ENCODE results near the gene TBX20.
"Not testable (repeated sequence)": the region's sequence is repeated elsewhere in the genome, so short reads cannot be mapped to it uniquely, and the experiment has no call there.

The TBX20 gene

GRCh38 chr7:35220176-35220575 is 33.7 kb downstream of the TBX20 start:
- DNase-seq (ENCODE audit: low read depth), result not testable (repeated sequence)

- DNase-seq (ENCODE audit: low read depth), result not testable (repeated sequence)
Measured at GRCh38 chr7:35216033-35216432, 37.9 kb downstream of the TBX20 start.

- DNase-seq (ENCODE audit: low read depth), result not testable (repeated sequence)
Measured at GRCh38 chr7:35215063-35215462, 38.8 kb downstream of the TBX20 start.

GRCh38 chr7:35206924-35207323 is 47.0 kb downstream of the TBX20 start:
- DNase-seq (ENCODE audit: low read depth), result not testable (repeated sequence)

GRCh38 chr7:35204850-35205249 is 49.0 kb downstream of the TBX20 start:
- not testable (repeated sequence) for DNase-seq (ENCODE audit: low read depth)

- DNase-seq (ENCODE audit: low read depth), result not testable (repeated sequence)
Measured at GRCh38 chr7:35204031-35204430, 49.9 kb downstream of the TBX20 start.

- not testable (repeated sequence) for DNase-seq (ENCODE audit: low read depth)
Measured at GRCh38 chr7:35202353-35202752, 51.5 kb downstream of the TBX20 start.

GRCh38 chr7:35200170-35200569 is 53.7 kb downstream of the TBX20 start:
- DNase-seq (ENCODE audit: low read depth), result not testable (repeated sequence)

- not testable (repeated sequence) for DNase-seq (ENCODE audit: low read depth)
Measured at GRCh38 chr7:35198370-35199140, 55.3 kb downstream of the TBX20 start.

- DNase-seq (ENCODE audit: low read depth), result not testable (repeated sequence)
Measured at GRCh38 chr7:35191571-35191970, 62.3 kb downstream of the TBX20 start.

- DNase-seq (ENCODE audit: low read depth), result not testable (repeated sequence)
Measured at GRCh38 chr7:35190146-35190773, 63.6 kb downstream of the TBX20 start.

GRCh38 chr7:35186751-35187150 is 67.1 kb downstream of the TBX20 start:
- DNase-seq (ENCODE audit: low read depth), result not testable (repeated sequence)

GRCh38 chr7:35185908-35186731 is 67.8 kb downstream of the TBX20 start:
- no peak for DNase-seq (ENCODE audit: low read depth)

GRCh38 chr7:35185578-35185907 is 68.4 kb downstream of the TBX20 start:
- DNase-seq (ENCODE audit: low read depth), result not testable (repeated sequence)

- DNase-seq (ENCODE audit: low read depth), result not testable (repeated sequence)
Measured at GRCh38 chr7:35184961-35185360, 68.9 kb downstream of the TBX20 start.

GRCh38 chr7:35183873-35184503 is 69.9 kb downstream of the TBX20 start:
- DNase-seq (ENCODE audit: low read depth), result not testable (repeated sequence)

- DNase-seq (ENCODE audit: low read depth), result not testable (repeated sequence)
Measured at GRCh38 chr7:35180665-35181064, 73.2 kb downstream of the TBX20 start.

- not testable (repeated sequence) for DNase-seq (ENCODE audit: low read depth)
Measured at GRCh38 chr7:35173176-35173575, 80.7 kb downstream of the TBX20 start.

- DNase-seq (ENCODE audit: low read depth), result not testable (repeated sequence)
Measured at GRCh38 chr7:35172131-35172530, 81.8 kb downstream of the TBX20 start.

GRCh38 chr7:35167658-35168057 is 86.2 kb downstream of the TBX20 start:
- DNase-seq (ENCODE audit: low read depth), result not testable (repeated sequence)

GRCh38 chr7:35167158-35167557 is 86.7 kb downstream of the TBX20 start:
- DNase-seq (ENCODE audit: low read depth), result not testable (repeated sequence)
